ENCODE results near the gene ARVCF.

DNA sequence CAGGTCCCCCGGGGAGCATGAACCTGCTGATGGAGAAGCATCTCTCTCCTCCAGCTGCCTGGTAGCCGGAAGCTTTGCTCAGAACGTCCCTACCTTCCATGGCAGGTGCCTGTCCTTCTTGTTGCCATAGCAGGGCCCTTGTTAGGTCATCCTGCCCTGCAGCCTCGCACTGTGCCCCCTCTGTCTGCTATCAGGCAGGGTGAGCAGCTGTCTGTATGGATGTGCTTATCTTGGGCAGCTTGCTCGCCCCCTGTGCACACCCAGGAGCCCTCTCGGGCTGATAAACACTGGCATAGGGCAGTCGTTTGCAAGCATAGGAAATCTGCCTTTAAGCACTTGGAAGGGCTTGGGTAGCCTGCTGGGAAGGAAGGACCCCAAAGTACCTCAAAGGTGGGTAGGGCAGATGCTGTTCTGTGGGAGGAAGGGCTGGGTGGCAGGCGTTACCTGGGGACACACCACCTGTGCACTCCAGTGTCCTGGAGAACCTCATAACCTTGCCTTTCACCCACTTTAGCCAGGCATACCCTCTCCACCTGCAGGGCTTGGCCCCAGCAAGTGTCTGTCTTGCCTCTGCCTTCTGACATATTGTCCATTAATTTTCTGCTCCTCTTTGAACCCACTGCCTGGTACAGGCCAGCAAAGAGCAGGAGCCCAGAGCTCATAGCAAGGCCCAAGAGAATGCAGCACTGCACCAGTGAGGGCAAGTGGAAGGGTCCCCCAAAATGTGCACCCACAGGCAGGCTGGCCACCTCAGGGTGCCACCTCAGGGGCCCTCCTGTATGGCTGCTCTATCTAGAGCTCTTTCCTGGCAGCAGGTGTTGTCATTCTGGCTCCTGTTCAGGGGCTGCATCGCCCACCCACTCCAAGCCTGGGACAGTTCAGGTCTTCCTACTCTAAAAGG, 83.0 kb downstream of the ARVCF start:
- TF ChIP-seq, protein P1, sequence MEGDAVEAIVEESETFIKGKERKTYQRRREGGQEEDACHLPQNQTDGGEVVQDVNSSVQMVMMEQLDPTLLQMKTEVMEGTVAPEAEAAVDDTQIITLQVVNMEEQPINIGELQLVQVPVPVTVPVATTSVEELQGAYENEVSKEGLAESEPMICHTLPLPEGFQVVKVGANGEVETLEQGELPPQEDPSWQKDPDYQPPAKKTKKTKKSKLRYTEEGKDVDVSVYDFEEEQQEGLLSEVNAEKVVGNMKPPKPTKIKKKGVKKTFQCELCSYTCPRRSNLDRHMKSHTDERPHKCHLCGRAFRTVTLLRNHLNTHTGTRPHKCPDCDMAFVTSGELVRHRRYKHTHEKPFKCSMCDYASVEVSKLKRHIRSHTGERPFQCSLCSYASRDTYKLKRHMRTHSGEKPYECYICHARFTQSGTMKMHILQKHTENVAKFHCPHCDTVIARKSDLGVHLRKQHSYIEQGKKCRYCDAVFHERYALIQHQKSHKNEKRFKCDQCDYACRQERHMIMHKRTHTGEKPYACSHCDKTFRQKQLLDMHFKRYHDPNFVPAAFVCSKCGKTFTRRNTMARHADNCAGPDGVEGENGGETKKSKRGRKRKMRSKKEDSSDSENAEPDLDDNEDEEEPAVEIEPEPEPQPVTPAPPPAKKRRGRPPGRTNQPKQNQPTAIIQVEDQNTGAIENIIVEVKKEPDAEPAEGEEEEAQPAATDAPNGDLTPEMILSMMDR (conservative IDR thresholded peaks at IDR 0.05 in 1 of 2, IDR thresholded peaks at IDR 0.05 in 1 of 2; ENCODE audit: extremely low read depth in 1 of 2, insufficient read depth in 1 of 2, low read depth in 1 of 2, low read length in 2 of 2): no peak
- TF ChIP-seq EZH2 (IDR thresholded peaks at IDR 0.05; ENCODE audit: borderline replicate concordance, low read length): no peak

Data from mammary epithelial cell (primary cell).